HL-60/S4 (cell line): ENCODE data around the gene LINC01488.

Experiments
- in situ Hi-C: fragments of 300-500 bp; cut with MboI; formaldehyde crosslinking; loops from 2 replicates; pipeline ENCODE4 v1.14.3; 2022; ENCODE audit warnings: low sequenced_read_pairs

The LINC01488 gene

DNA sequence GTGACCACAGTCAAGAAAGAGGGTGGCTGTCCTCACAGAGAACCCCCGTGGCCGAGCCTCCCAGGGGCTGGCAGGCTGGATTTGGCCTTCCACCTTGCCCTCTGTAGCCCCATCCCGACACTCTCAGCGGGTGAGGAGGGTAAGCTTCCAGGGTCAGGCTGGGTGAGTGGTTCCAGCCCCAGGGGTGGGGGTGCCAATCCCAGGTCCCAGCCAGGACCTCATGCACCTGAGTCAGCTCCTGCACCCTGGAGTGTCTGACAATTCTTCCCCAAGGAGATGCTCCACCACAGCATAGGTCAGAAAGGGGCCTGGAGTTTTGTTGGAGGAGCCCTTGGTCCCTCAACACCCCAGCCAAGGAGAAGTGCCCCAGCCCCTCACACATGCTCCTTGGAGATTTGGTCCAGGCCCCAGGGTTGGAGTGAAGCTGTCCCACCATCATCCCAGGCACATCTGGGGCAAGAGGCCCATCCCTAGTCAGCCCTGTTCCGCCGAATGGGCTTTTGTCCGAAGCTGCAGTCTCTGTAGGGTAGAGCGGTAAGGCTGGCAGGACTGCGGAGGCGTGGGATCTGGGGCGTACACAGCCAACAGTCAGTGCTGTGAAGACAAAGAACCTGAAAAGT, 8.4 kb downstream of the LINC01488 start:
- in situ Hi-C loops = no loop called here

DNA sequence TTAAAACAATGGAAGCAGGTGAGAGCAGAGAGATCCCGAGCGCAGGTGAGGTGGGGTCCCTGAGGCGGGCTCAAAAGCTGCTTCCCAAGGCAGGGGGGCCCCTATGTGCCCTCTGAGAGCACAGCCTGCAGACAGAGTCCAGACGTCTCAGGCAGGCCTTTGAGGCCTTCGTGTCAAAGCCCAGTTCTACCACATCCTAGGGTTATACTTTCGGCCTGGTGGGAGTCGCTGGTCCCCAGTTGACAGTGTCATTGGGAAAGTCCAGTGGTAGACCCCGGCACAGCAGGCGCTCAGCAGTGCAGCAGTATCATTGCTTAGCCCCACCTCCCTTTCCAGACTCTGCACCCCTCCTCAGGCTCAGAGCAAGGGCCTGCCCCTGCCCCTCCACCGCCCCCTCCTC, 9.1 kb downstream of the LINC01488 start:
- in situ Hi-C loops = no loop called here

DNA sequence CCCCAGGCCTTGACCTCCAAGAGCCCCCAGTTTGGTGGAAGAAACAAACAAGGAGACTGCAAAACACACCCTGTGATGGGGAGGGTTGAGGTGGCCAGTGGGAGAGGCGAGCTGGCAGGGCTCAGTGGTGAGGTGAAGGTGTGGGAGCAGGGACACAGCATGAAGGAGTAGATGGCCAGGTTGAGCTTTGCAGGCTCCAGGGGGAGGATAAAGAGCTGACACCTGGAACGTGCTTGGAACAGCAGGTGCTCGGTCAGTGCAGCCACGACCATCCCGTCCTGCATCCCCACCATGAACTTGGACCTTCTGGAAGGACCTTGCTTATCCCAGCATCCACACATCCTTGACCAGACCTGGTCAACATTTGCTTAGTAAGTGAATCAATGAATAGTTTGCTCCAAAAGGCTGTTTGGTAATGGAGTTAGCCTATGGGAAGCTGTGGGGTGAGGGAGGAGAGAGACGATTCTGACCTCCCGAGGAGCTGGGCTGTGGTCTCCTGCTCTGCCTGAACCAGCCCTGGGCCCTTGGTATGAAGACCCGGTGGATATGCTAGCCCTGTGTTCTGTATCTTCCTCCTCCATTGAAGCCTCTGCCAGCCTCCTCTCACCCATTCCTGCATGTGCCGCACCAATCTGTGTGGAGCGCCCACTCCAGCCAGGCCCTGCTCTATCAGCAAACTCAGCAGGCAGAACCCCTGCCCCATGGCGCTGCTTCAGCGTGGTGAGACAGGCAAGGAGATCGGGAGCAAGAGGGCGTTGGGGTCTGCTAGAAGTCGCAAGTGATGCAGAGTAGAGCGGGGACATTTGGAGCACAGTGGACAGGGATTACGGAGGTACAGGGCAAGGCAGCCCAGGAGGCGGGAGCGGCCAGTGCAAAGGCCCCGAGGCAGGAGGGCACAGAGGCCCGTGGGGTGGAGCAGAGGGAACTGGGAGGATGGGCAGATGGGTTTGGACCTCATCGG, 9.9 kb downstream of the LINC01488 start:
- in situ Hi-C loops = no loop called here

DNA sequence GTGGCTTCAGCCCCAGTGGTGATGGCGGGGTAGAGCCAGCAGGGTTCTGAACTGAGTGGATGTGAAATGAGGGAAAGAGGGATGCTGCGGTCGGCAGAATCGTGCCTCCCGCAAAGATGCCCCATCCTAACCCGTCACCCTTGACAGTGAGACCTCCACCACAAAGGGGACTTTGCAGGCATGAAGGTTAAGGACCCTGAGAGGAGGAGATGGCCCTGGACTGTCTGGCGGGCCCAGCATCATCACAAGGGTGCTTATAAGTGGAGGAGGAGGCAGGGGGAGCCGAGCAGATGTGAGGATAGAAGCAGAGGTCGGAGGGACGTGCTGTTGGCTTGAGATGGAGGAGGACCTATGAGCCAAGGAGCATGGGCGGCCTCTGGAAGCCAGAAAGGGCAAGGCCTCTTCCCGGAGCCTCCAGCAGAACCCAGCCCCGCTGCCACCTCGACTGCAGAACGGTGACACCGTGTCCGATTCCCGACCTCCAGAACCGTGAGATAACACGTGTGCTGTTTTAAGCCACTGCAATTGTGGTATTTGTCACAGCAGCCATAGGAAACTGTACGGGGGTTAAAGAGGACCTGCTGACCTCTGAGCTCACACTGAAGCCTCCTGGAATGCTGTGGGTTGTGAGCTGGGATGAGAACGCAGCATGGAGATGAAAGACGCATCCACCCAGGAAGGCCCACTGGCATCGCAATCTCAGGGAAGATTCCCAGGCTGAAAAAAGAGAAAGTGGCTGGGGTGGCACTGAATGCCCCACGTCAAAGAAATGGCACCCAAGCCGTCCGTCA, 10.9 kb downstream of the LINC01488 start:
- in situ Hi-C loops = no loop called here

DNA sequence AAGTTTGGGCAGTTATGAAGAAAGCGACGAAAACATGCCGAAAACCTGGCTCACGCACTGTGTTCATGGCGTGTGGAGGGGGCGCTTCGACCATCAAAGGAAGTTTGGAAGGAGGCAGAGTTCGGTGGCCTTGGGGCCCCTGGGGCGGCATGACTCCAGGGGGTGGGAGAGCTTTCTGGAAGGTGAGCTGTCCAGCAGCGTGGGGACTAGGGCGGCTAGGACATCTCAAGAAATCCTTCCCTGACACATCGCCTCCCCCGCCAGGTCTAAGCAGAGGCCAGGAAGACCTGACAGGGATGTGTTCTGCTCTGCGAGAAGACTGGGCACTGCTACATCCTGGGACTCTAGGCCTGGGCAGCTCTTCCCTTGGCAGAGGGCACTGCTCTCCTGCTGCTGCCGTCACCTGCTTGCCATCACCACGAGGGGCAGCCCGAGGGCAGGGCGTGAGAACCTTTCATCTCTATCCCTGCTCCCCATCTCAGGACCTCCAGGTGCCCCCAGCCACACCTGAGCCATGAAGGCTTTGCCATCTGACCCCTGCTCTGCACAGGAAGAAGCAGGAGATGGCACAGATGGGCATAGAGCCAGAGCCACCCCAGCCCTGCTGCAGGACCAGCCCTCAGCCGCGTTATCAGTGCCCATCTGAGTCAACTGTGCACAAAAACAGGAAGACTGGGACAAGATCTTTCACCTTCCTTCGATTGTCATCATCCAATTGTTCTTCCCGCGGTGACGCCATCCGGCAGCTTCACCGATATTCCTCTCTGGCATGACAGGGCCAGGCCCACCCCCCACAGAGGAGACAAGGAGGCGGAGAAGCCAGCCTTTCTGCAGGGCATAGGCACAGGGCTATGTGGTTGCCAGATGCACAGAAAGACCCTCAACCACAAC, 12.7 kb downstream of the LINC01488 start:
- in situ Hi-C loops = no loop called here

DNA sequence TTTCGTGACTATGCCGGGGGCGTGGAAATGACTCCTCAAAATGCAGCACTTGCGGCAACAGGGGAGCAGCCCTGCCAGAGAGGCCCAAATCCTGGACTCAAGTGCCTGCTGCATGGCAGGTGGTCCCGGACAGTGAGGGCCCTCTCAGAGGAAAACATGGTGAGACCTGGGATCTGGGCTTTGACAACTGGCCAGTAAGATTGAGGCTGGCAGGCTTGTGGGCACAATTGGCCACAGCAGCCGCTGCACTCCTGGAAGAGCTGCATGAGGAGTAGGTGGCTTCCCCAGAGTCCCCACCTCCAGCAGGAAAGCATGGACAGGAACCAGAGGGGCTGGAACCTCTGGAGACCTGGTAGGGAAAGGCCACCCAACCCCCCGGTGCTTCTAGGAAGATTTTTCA, 13.4 kb downstream of the LINC01488 start:
- in situ Hi-C loops = no loop called here

DNA sequence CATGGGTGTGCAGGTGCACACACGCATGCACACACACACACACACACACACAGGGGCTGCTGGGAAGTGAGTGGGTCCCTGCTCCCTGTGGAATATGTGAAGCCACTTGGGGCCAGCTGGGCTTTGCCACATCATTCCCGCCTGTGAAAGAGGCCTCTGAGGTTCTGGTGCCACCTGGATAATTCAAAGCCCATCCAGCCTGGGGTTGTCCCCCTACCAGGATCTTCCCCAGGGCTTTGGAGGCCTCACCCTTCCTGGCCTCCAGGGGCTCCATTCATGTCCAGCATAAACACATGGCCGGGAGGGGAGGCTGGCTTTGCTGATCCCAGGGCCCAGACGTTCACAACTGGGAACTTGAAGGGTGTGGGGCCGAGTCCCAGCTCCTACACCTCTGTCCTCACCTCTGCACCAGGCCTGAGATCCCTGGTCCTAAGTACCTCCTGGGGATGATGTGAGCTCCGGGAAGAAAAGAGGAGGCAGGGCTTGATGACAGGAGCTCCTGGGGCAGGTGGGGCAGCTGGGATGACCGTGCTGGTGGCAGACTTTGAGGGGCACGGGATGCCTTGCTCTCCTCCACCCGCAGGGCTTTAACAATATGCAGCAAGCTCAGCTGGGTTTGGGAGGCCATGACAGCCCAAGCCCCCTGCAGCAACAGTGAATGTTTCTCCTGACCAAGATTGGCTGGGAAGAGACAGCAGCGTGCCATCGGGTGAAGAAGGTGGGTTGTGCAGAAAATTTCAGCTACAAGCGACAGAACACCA, 14.2 kb downstream of the LINC01488 start:
- in situ Hi-C loops = no loop called here

DNA sequence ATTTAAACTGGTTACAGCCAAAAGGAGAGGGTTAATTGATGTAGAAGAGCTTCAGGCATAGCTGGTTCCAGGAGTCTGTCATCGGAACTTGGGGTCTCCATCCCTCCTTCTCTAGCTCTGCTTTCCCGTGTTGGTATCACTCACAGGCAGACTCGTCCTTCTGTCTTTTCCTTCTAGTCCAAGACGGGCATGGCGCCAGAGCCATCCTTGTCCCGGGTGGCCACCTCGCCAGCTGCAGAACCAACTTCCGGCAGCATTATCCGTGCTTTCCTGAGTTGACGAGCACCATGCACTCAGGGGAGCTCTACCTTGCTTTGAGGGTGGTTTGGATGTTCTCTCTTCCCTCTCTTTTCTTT, 14.7 kb downstream of the LINC01488 start:
- in situ Hi-C loops = no loop called here

DNA sequence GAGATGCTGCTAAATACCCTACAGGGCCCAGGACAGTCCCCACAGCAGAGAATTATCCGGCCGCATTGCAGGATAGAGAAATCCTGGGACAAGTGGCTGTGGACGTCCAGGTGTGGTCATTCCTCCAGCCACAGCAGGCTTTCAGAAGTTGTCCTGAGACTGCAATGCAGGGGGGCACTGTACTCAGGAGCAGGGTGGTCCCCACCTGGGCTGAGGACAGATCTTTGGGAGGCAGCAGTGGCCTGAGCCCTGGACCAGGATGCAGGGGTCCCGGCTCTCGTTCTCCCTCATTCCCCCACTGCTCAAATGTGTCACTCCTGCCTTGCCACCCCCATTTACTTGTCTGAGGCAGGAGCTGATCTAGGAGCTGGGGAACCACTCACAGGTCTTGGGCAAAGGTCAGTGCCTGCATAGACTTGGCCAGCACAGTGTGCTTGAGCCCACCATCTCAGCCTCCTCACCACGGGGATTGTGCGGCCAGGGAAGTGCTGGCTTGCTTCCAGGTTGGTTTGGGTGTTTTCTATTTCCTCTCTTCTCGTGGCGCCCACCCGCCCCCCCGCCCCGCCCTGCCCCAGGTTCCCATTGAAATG, 15.3 kb downstream of the LINC01488 start:
- in situ Hi-C loops = no loop called here

DNA sequence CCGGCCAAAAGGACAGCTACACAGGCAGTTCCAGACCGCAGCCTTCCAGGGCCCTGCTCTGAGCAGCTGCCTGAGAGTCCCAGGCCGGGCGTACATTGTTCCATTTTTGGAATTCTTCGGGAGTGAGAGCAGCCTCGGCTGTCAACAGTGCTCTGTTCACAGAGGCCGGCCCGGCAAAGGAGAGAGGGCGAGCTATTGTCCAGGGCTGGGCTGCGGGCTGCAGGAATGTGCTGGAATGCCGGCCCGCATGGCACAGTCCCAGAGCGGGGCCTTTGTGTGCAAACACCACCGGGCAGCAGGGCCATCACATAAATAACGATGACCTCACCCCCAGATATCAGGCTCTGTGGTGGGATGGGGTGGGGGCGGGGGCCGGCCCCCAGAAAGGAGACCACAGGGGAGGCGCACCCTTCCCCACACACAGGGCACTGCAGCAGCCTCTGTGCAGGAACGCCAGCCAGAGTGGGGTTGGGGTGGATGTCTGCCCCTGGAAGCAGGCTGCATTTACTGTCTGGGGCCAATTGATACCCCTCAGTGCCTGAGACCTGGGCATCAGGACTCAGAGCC, 15.8 kb downstream of the LINC01488 start:
- in situ Hi-C loops = no loop called here

DNA sequence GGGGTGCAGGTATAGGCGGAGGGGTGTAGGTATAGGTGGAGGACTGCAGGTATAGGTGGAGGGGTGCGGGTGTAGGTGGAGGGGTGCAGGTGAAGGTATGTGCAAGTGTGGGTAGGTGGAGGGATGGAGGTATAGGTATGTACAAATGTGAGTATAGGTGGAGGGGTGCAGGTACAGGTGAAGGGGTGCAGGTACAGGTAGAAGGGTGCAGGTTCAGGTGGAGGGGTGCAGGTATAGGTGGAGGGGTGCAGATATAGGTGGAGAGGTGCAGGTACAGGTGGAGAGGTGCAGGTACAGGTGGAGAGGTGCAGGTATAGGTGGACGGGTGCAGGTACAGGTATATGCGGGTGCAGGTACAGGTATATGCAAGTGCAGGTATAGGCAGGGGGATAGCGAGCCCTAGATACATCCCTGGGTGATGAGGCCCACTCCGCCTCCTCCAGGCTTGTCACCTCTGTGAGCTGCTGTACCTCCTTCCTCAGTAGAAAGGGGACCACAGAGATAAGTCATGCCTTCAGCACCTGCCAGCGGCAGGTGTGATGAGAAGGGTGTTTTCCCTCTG, 17.2 kb downstream of the LINC01488 start:
- in situ Hi-C loops = no loop called here

DNA sequence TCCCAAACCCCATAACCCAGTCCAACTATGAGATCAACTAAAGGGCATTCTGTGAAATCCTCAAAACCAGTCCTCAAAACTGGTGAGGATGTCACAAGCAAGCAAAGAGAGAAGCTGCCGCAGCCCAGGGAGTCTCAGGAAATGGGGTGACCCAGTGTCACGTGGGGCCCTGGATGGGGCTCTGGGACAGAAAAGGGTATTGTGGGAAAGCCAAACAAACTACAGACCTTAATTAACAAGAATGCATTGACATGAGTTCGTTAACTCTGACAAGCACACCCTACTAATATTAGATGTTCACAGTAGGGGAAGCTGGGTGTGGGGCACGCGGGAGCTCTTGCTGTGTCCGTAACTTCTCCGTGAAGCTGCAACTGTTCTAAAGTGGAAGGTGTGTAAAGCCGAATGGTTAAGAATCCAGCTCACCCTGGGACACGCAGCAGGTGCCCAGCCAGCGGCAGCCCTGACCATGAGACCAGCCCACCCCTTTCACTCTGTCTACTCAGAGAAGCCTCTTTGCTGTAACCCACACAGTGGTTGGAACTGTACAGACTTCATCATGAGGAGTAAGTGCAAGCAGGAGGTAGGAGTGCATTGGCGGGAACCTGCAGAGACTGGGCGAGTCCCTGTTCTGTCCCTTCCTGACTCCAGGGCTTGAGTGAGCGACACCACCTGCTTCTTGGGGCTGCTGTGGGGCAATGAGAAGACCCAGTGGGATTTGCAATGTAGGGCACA, 17.9 kb downstream of the LINC01488 start:
- in situ Hi-C loops = no loop called here

DNA sequence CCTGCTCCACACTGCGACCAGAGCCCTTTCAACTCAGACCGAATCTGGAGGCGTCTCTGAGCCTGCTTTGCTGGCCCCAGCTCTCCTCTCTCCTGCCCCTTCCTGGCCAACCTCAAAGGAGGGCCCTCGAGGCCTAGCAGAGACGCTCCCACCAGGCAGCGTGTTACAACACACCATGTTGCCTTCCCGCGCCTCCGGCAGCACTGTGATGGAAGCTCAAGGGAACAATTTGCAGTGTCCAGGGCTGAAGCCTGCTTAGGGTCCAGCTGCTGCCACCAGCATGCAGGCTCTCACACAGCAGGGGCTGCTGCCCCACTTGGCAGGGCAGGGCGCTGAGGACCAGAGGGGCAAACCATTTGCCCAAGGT, 18.4 kb downstream of the LINC01488 start:
- in situ Hi-C loops = no loop called here

DNA sequence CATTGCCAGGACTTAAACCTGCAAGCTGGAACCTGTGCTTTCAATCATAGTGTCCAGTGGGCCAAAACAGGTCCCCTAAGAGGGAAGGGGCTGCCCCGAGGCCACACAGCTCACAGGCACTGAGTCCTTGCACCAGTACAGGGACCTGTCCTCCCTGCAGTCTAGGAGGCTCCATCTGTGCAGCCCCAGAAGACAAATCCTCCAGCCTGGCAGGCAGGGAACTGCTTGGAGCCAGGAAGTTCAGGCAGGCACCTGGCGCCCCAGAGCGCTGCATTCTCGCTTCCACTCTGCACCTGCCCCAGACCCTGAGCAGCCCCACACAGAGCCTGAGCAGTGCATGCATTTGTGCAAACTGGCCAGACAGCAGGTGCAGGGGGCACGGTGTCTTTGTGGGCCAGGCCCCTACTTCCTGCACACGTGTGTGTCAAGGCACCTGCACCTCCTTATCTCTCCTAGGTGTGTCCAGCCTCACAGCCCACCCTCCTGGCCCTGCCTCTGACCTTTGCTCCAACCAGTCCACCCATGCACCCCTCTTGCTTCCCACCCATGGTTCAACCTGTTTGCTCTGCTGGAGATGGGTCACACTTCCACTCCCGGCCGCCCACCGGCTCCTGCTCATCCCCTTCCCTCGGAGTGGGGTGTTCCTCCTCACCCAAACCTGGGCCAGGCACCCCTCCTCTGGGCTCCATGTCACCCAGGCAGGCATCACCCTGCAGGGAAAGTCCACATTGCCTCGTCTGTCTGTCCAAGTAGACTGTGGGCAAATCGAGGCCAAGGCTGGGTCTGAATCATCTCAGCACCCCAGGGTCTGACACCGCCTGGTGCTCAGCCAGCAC, 19.0 kb downstream of the LINC01488 start:
- in situ Hi-C loops = no loop called here

DNA sequence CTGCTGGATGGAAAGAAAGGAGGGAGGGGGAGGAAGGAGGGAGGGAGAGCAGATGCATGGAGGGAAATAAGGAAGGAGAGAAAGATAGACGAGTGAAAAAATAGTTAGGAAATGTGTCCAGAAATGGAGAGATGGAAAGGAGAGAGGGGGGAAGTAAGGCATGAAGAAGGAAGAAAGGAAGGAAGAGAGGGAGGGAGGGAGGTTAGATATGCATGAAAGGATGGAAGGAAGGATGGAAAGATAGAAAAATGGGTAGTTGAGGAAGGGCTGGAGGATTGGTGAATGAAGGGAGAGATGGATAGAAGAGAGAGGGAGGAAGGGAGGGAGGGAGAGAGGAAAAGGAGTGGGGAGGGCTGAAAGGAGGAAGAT, 19.6 kb downstream of the LINC01488 start:
- in situ Hi-C loops = no loop called here

DNA sequence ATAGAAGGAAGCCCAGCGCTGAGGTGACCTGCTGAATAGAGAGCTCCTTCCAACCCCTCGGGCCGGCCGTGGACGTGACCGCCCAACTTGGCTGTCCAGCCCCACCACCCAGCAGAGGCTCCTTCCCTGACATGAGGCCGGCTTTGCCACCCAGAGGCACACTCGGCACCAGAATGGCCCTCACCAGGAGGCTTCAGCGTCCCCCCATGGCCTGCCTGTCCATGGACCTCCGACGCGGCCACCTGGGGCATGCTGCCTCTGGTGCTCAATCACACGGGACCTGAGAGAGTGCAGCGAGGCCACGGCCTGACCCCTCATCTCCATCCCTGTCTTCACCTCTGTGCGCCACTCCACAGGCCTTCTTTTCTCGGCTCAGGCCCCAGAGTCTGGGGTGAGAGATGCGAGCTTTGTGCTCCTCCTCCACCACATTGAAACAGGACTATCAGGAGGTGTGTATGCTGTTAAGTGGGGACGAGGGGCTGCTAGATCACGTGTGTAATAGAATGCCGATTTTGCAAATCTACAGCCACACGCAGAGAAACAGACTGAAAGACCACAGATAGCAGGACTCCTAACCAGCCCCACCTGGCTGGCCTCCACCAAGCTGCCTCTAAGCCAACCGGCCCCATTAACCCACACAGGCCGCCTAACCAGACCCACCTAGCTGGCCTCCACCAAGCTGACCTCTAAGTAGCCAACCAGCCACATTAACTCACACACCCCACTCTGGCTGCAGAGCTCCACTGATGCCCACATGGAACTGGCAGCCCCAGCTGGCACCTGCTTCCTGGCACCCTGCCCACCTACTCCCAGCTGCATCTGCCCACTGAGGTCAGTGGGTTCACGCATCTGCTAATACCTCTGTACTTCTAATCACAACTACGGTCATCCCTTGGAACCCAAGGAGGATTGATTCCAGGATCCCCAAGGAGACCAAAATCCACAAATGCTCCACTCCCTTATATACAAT, 20.7 kb downstream of the LINC01488 start:
- in situ Hi-C loops = no loop called here
